Measurements from ENCODE around the gene UACA.
A peak's percentile ranks its signal among the peaks of the same experiment; 100 is the strongest.
"Not testable (repeated sequence)": the region's sequence is repeated elsewhere in the genome, so short reads cannot be mapped to it uniquely, and the experiment has no call there.

Gene UACA

GRCh38 chr15:70752193-70752635, 11.1 kb downstream of the UACA start:
- DNase-seq (ENCODE audit: low read depth) = no peak

- no peak for DNase-seq (ENCODE audit: low read depth)
Observed at GRCh38 chr15:70750203-70750869, 13.0 kb downstream of the UACA start.

- DNase-seq (ENCODE audit: low read depth) = no peak
Observed at GRCh38 chr15:70748281-70748747, 15.0 kb downstream of the UACA start.

- DNase-seq (ENCODE audit: low read depth) = not testable (repeated sequence)
Observed at GRCh38 chr15:70746598-70746997, 16.8 kb downstream of the UACA start.

GRCh38 chr15:70742928-70743327, 20.4 kb downstream of the UACA start:
- no peak for DNase-seq (ENCODE audit: low read depth)

- no peak for DNase-seq (ENCODE audit: low read depth)
Observed at GRCh38 chr15:70741677-70742293, 21.6 kb downstream of the UACA start.

- DNase-seq (ENCODE audit: low read depth) = peak; percentile 69
Observed at GRCh38 chr15:70741107-70741531, 22.2 kb downstream of the UACA start.

GRCh38 chr15:70735040-70735439, 28.3 kb downstream of the UACA start:
- not testable (repeated sequence) for DNase-seq (ENCODE audit: low read depth)

- DNase-seq (ENCODE audit: low read depth) = no peak
Observed at GRCh38 chr15:70729164-70729563, 34.2 kb downstream of the UACA start.

- DNase-seq (ENCODE audit: low read depth) = no peak
Observed at GRCh38 chr15:70726753-70727152, 36.6 kb downstream of the UACA start.

- no peak for DNase-seq (ENCODE audit: low read depth)
Observed at GRCh38 chr15:70723927-70724326, 39.4 kb downstream of the UACA start.

GRCh38 chr15:70723122-70723422, 40.3 kb downstream of the UACA start:
- no peak for DNase-seq (ENCODE audit: low read depth)

- no peak for DNase-seq (ENCODE audit: low read depth)
Observed at GRCh38 chr15:70722266-70723121, 40.9 kb downstream of the UACA start.

- DNase-seq (ENCODE audit: low read depth) = no peak
Observed at GRCh38 chr15:70720228-70721016, 42.9 kb downstream of the UACA start.

GRCh38 chr15:70717237-70717793, 46.0 kb downstream of the UACA start:
- no peak for DNase-seq (ENCODE audit: low read depth)

- DNase-seq (ENCODE audit: low read depth) = no peak
Observed at GRCh38 chr15:70715840-70716485, 47.4 kb downstream of the UACA start.

- DNase-seq (ENCODE audit: low read depth) = no peak
Observed at GRCh38 chr15:70714565-70714964, 48.8 kb downstream of the UACA start.

- no peak for DNase-seq (ENCODE audit: low read depth)
Observed at GRCh38 chr15:70714015-70714414, 49.3 kb downstream of the UACA start.

GRCh38 chr15:70712271-70712670, 51.1 kb downstream of the UACA start:
- no peak for DNase-seq (ENCODE audit: low read depth)

- no peak for DNase-seq (ENCODE audit: low read depth)
Observed at GRCh38 chr15:70710714-70711113, 52.6 kb downstream of the UACA start.

GRCh38 chr15:70708839-70709238, 54.5 kb downstream of the UACA start:
- DNase-seq (ENCODE audit: low read depth) = no peak
